Neural cell (in vitro differentiated cells): Measurements from ENCODE around the gene IMPDH2. TPM values are rescaled to one million over a fixed set of nuclear protein-coding genes. Genes with fewer than 3 reads are reported as not detected.

Experiments used
- H2AFZ ChIP-seq: fragments of 200-600, 300-800 bp; sonication (generic), shearing (Covaris generic); 2 replicates; pipeline ENCODE4 v1.6.0; 2014; ENCODE audit warnings: low read depth, mild to moderate bottlenecking, antibody characterized with exemption, low read length, moderate library complexity
- H3F3A ChIP-seq: fragments of 200-600 bp; shearing (Covaris generic); 2 replicates; pipeline ENCODE4 v1.6.1; 2016; ENCODE audit warnings: mild to moderate bottlenecking, moderate library complexity, mixed read lengths, antibody characterized with exemption, low read length; ENCODE audit not compliant: insufficient read depth, poor library complexity, severe bottlenecking
- H3K27ac ChIP-seq: fragments of 200-600, 300-800 bp; sonication (generic), shearing (Covaris generic); 2 replicates; pipeline ENCODE4 v1.5.1; 2014; ENCODE audit warnings: mild to moderate bottlenecking, low read length, moderate library complexity
- H3K27me3 ChIP-seq: fragments of 300-800, 200-600 bp; sonication (generic), shearing (Covaris generic); 2 replicates; pipeline ENCODE4 v1.6.0; 2014; ENCODE audit warnings: mild to moderate bottlenecking, low read depth, low read length, moderate library complexity; ENCODE audit not compliant: insufficient read depth
- H3K36me3 ChIP-seq: fragments of 300-800, 200-600 bp; sonication (generic), shearing (Covaris generic); 2 replicates; pipeline ENCODE4 v1.5.1; 2014; ENCODE audit warnings: mild to moderate bottlenecking, antibody characterized with exemption, low read length, moderate library complexity; ENCODE audit not compliant: insufficient read depth
- H3K4me2 ChIP-seq: fragments of 300-800, 200-600 bp; sonication (generic), shearing (Covaris generic); 2 replicates; pipeline ENCODE4 v1.6.0; 2014; ENCODE audit warnings: mild to moderate bottlenecking, low read length
- H3K4me3 ChIP-seq: fragments of 300-800, 200-600 bp; sonication (generic), shearing (Covaris generic); 2 replicates; pipeline ENCODE4 v1.5.1; 2014; ENCODE audit warnings: mild to moderate bottlenecking, low read length, moderate library complexity
- H3K79me2 ChIP-seq: fragments of 200-600 bp; shearing (Covaris generic); replicated peaks from 2 replicates; pipeline ENCODE4 v1.6.0; 2014; ENCODE audit warnings: mild to moderate bottlenecking, low read length, moderate library complexity; ENCODE audit not compliant: insufficient read depth
- H3K9ac ChIP-seq: fragments of 300-800, 200-600 bp; sonication (generic), shearing (Covaris generic); 2 replicates; pipeline ENCODE4 v1.6.1; 2016; ENCODE audit warnings: mild to moderate bottlenecking, low read length, mixed read lengths
- H3K9me2 ChIP-seq: fragments of 200-600 bp; shearing (Covaris generic); 2 replicates; pipeline ENCODE4 v1.6.1; 2016; ENCODE audit warnings: mild to moderate bottlenecking, low read length, mixed read lengths; ENCODE audit not compliant: insufficient read depth
- H3K9me3 ChIP-seq: fragments of 200-600, 300-800 bp; sonication (generic), shearing (Covaris generic); 2 replicates; pipeline ENCODE4 v1.6.1; 2016; ENCODE audit warnings: mild to moderate bottlenecking, mixed run types, low read length, moderate library complexity, mixed read lengths
- H4K20me1 ChIP-seq: fragments of 200-600 bp; shearing (Covaris generic); 2 replicates; pipeline ENCODE4 v1.6.1; 2016; ENCODE audit warnings: mild to moderate bottlenecking, mixed run types; ENCODE audit not compliant: insufficient read depth
- CTCF ChIP-seq: fragments of 450-650 bp; IDR thresholded peaks from 2 replicates; pipeline ENCODE4 v1.5.1; 2014; ENCODE audit warnings: antibody characterized with exemption, mild to moderate bottlenecking, moderate library complexity; ENCODE audit not compliant: poor library complexity, severe bottlenecking
- EP300 ChIP-seq: fragments of 450-650 bp; conservative IDR thresholded peaks from 2 replicates; pipeline ENCODE4 v1.6.1; 2014; ENCODE audit warnings: antibody characterized with exemption, mild to moderate bottlenecking, moderate library complexity; ENCODE audit not compliant: poor library complexity, severe bottlenecking
- EZH2 ChIP-seq: fragments of 200-600, 300-800 bp; shearing (Covaris generic), sonication (generic); IDR thresholded peaks from 2 replicates; pipeline ENCODE4 v1.6.1; 2014; ENCODE audit warnings: antibody characterized with exemption, low read length, borderline replicate concordance, mild to moderate bottlenecking; ENCODE audit not compliant: insufficient read depth, poor library complexity, severe bottlenecking
- MXI1 ChIP-seq: fragments of 450-650 bp; conservative IDR thresholded peaks from 2 replicates; pipeline ENCODE4 v1.6.1; 2014; ENCODE audit warnings: antibody characterized with exemption, mild to moderate bottlenecking; ENCODE audit not compliant: poor library complexity, severe bottlenecking
- POLR2AphosphoS5 ChIP-seq: IDR thresholded peaks from 2 replicates; pipeline ENCODE4 v1.6.1; 2012
- RAD21 ChIP-seq: fragments of 450-650 bp; conservative IDR thresholded peaks from 2 replicates; pipeline ENCODE4 v1.6.1; 2014; ENCODE audit warnings: antibody characterized with exemption, mild to moderate bottlenecking, moderate library complexity
- REST ChIP-seq: IDR thresholded peaks from 2 replicates; pipeline ENCODE4 v1.6.1; 2012; ENCODE audit warnings: borderline replicate concordance
- SMC3 ChIP-seq: fragments of 450-650 bp; conservative IDR thresholded peaks from 2 replicates; pipeline ENCODE4 v1.6.1; 2014; ENCODE audit warnings: antibody characterized with exemption, mild to moderate bottlenecking, moderate library complexity; ENCODE audit not compliant: poor library complexity
- TAF1 ChIP-seq: IDR thresholded peaks from 2 replicates; pipeline ENCODE4 v1.6.1; 2012; ENCODE audit warnings: low read depth
- polyA plus RNA-seq: library from polyadenylated mRNA; depleted of rRNA; stranded (reverse); fragments of >200 nt; gene quantifications from 2 replicates; pipeline ENCODE4 v1.2.3, GENCODE V29; 2014

The IMPDH2 gene
- polyA plus RNA-seq, 1 donor from 2014 or later, result 137 TPM

GRCh38 chr3:48993834-48994233, 35.4 kb downstream of the IMPDH2 start:
- no peak for TF ChIP-seq EZH2
- TF ChIP-seq REST, result no peak
- no peak for TF ChIP-seq POLR2AphosphoS5
- no peak for TF ChIP-seq SMC3
- no peak for TF ChIP-seq CTCF
- no peak for TF ChIP-seq EP300
- TF ChIP-seq TAF1, result no peak
- TF ChIP-seq MXI1, result no peak
- TF ChIP-seq RAD21, result no peak
- no peaks in the 10 kb centered on the region for H3K9me2 ChIP-seq
- H3K79me2 ChIP-seq, result peaks cover 16% of the 10 kb centered on the region
- no peaks in the 10 kb centered on the region for H3K27me3 ChIP-seq
- no peak overlapping the region for H3K27ac ChIP-seq
- H3K9ac ChIP-seq, result no peak overlapping the region
- H2AFZ ChIP-seq, result no peak overlapping the region
- no peaks in the 10 kb centered on the region for H3K9me3 ChIP-seq
- no peak overlapping the region for H3K4me2 ChIP-seq
- peaks cover 5% of the 10 kb centered on the region for H3F3A ChIP-seq
- no peaks in the 10 kb centered on the region for H3K36me3 ChIP-seq
- H4K20me1 ChIP-seq, result no peaks in the 10 kb centered on the region
- H3K4me3 ChIP-seq, result no peak overlapping the region

- peak overlapping the region; percentile 83 for H3K4me3 ChIP-seq
- H3K27ac ChIP-seq, result no peak overlapping the region
- peak overlapping the region; percentile 79 for H3K9ac ChIP-seq
Observed at GRCh38 chr3:48991851-48992545, 37.2 kb downstream of the IMPDH2 start.

More at GRCh38 chr3:48991851-48992545, 37.2 kb downstream of the IMPDH2 start:
- H2AFZ ChIP-seq, result no peak overlapping the region
- H3K36me3 ChIP-seq, result no peaks in the 10 kb centered on the region
- no peaks in the 10 kb centered on the region for H4K20me1 ChIP-seq
- H3K79me2 ChIP-seq, result peaks cover 16% of the 10 kb centered on the region
- peaks cover 6% of the 10 kb centered on the region for H3F3A ChIP-seq
- no peaks in the 10 kb centered on the region for H3K9me2 ChIP-seq
- H3K27me3 ChIP-seq, result no peaks in the 10 kb centered on the region
- H3K4me2 ChIP-seq, result peak overlapping the region; percentile 75
- H3K9me3 ChIP-seq, result no peaks in the 10 kb centered on the region
- TF ChIP-seq RAD21 (no peak), REST (no peak), POLR2AphosphoS5 (no peak), EP300 (no peak), TAF1 (no peak), MXI1 (no peak), CTCF (no peak), SMC3 (no peak), EZH2 (no peak)
